Measurements from ENCODE around the gene WIPF1.

The WIPF1 gene

GRCh38 chr2:174623106-174623637 is 25.6 kb upstream of the WIPF1 start:
- H3K4me3 ChIP-seq (ENCODE audit: low read depth, low read length), result no peak overlapping the region

DNA sequence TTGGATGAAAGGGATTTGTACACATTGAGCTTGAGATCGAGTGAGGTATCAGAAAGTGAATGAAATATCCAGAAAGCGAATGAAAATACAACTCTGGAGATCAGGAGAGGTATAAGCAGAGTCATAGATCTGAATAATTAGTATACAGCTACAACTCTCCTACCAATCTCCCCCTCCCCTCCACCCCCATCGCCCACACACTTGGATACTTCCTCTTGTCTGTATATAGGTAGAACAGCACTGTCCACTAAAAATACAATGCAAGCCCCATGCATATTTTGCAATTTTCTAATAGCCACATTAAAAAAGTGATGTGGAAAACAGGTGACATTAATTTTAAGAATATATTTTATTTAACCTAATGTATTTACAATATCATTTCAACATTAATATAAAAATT is 23.7 kb upstream of the WIPF1 start:
- H3K4me3 ChIP-seq (ENCODE audit: low read depth, low read length), result no peak overlapping the region

- H3K4me3 ChIP-seq (ENCODE audit: low read depth, low read length), result no peak overlapping the region
Observed at GRCh38 chr2:174618179-174618578, 20.6 kb upstream of the WIPF1 start.

DNA sequence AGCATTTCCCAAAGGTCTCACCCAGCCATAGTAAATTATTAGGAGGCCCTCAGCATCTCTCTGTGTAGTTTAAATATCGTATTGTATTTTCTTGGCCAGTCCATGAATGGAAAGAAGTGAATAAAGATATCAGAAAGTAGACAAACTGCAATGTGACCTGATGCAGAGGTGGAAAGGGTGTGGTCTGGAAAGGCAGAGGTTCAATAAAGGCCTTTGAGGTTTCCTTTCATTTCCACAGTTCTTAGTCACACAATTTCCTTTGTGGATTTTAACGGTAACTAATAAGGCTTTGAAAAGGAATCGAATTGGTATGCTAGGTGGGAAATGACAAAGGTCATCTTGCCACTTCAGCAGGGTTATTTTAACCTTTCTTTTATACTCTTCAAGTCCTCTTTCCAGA is 20.1 kb upstream of the WIPF1 start:
- no peak overlapping the region for H3K4me3 ChIP-seq (ENCODE audit: low read depth, low read length)

GRCh38 chr2:174617120-174617519 is 19.5 kb upstream of the WIPF1 start:
- no peak overlapping the region for H3K4me3 ChIP-seq (ENCODE audit: low read depth, low read length)

- H3K4me3 ChIP-seq (ENCODE audit: low read depth, low read length), result no peak overlapping the region
Observed at GRCh38 chr2:174615871-174616436, 18.4 kb upstream of the WIPF1 start.

DNA sequence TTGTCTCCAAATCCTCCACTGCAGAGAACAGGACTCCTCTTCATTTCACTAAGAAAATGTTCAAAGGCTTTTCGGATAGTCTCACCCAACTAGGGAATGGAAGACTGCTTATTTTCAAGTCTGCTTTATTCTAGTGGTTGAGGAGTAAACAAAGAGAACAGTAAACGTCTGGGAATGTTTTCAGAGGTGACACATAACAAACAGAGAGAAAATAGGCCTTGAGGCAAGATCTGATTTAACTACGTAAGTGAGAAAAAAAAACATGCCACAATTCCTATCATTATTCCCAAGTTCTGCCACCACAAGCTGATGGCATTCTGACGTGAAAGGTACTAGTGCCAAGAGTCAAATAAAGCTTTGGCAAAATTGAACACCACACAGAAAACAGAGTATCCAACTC is 16.7 kb upstream of the WIPF1 start:
- H3K4me3 ChIP-seq (ENCODE audit: low read depth, low read length), result no peak overlapping the region

DNA sequence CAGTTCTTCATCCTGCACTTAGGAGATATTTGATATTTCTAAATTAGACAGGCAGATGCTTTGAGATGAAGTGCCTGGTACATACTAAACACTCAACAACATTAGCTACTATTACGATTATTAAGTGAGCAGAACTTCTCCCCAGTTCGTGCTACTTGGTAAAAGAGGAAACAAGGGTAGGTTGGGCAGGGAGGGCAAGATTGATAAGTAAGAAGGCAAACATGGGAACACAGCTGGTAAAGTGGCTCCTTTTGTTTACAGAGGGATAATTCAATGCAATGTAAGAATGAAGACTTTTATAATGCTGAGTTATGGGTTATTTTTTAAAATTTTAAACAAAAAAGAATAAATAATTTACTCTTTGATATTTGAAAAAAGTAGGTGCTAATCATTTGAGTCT is 15.9 kb upstream of the WIPF1 start:
- H3K4me3 ChIP-seq (ENCODE audit: low read depth, low read length), result no peak overlapping the region

DNA sequence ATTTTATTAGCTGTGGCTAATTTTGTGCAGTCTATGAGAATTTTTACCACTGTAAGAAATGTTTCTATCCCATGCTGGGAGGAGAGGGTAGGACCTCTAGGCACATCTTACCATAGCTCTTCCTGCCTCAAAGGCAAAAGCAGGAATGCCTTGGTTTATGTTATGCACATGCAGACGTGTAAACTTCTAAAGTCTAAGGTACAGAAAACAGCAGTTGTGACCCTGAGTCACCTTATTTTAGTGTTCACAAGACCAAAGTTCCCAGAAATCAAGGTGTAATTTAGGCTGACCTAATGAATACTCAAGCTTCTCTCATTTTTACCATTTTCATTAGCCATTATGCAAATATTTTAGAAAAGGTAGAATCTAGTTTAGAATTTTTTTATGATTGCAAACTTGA is 15.4 kb upstream of the WIPF1 start:
- H3K4me3 ChIP-seq (ENCODE audit: low read depth, low read length), result no peak overlapping the region

GRCh38 chr2:174611854-174612253 is 14.2 kb upstream of the WIPF1 start:
- H3K4me3 ChIP-seq (ENCODE audit: low read depth, low read length), result no peak overlapping the region

- H3K4me3 ChIP-seq (ENCODE audit: low read depth, low read length), result no peak overlapping the region
Observed at GRCh38 chr2:174611006-174611405, 13.4 kb upstream of the WIPF1 start.

DNA sequence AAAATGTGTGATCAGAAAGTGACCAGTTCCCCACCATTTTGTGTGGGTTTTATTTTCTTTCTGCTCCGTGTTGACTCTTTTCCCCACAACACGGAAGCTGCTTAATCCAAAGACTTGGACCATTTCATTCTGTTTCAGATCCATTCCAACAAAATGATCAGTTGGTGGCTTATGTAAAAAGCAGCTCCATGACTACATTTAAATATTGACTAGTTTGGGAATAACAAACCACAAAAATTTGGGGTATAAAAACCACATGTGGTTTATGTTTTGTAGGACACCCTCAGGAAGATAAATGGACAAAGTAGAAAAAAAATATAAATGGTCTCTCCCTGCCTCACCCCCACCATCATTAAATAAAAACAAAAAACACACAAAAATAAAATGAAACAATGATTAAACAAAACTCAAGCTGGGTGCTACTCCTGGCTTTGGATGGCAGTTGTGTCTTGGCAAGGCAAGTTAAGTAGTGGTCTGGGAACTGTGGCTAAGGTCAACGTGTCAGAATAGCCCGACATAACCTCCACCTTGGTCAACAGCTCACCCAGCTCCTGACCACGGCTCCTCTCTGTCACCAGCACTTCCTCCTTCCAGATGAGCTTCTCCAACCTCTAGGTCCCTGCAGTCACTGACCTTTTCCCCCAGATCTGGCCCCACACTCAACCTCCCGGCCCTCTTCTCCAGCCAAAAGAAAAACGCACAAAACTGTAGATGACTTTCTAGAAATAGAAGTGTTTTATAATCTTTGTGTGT is 12.8 kb upstream of the WIPF1 start:
- no peak overlapping the region for H3K4me3 ChIP-seq (ENCODE audit: low read depth, low read length)

DNA sequence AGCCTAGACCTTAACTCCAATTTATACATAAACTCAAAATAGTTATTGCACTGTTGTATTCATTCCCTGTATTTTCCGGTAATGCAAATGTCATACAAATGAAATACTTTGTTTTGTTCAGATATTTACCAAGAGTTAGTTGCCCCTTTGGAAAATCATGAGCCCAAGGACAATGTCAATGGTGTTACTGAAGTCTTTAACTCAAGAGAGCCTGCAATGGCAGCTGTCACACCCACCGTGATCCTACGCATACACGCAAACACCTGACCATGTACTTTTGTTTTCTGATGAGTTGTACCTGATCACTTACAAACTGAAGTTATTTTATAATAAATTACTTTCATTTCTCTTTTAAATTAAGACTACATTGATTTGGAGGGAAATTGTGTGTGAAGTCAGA is 11.7 kb upstream of the WIPF1 start:
- H3K4me3 ChIP-seq (ENCODE audit: low read depth, low read length), result no peak overlapping the region

DNA sequence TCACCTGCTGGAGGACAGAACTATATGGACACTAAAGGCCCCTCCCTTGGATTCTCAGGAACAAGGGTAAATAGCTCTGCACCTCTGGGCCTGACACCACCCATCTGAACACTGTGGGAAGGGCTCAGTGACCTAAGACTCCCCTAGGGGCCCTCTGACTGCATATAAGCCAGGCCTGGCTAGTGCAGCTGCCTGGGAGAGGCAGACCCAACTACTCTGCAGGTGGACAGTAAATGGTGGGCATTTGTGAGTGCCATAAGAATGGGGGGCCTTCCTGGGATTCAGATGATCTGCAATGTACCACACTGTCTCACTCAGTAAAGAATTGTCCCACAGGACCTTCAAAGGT is 11.2 kb upstream of the WIPF1 start:
- H3K4me3 ChIP-seq (ENCODE audit: low read depth, low read length), result no peak overlapping the region

- no peak overlapping the region for H3K4me3 ChIP-seq (ENCODE audit: low read depth, low read length)
Observed at GRCh38 chr2:174607989-174608865, 10.6 kb upstream of the WIPF1 start.

DNA sequence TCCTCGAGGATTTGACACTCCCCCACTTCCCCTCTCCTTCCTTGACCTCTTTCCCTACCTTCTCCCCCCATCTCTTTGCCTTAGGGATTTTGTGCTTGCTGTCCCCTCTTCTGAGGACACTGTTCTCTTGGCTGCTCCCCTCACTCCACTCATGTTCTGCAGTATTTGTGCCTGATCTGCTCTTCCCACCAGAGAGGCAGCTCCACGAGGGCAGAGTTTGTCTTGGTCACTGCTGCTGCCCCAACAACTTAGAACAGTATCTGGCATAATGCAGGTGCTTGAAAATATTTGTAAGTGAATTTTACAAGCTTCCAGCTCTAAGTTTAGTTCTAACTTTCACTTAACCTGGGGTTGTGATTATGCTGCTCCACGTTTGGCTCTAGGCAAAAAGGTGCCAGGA is 10.0 kb upstream of the WIPF1 start:
- H3K4me3 ChIP-seq (ENCODE audit: low read depth, low read length), result no peak overlapping the region

GRCh38 chr2:174606336-174606735 is 8.7 kb upstream of the WIPF1 start:
- H3K4me3 ChIP-seq (ENCODE audit: low read depth, low read length), result no peak overlapping the region

DNA sequence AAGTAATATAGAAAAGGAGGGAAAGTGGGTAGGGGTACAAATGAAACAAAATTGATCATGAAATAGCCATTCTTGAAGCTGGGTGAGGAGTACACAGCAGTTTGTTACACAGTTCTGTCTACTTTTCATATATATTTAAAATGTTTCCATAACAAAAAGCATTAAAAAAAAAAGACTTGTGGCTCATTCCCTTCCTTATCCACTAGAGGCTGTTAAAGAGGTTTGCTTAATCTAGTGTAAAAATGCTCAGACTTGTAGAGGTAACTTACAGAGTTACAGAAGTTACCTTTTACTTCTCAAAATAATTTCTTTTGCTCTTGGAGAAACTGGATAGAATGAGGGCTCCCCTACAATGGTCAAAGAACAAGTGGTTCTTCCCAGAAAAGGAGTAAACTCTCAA is 8.1 kb upstream of the WIPF1 start:
- no peak overlapping the region for H3K4me3 ChIP-seq (ENCODE audit: low read depth, low read length)

DNA sequence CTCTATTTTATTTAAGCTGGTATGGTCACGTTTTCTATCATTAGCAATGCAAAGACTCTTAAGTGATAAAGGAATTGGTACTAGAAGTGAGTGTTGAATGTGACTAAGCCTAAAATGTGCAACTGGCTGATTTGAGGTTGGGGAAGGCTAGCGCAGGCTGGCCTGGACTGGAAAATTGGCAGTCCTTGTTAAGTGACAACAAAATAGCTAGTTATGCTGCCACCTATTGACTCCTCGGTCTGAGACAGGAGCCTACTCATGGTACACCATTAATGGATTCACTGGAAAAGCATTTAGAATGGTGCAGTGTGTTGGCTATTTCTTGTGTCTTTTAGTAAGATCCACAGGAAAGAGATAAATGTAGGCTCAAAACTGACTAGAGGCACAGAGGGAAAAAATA is 5.7 kb upstream of the WIPF1 start:
- no peak overlapping the region for H3K4me3 ChIP-seq (ENCODE audit: low read depth, low read length)

- H3K4me3 ChIP-seq (ENCODE audit: low read depth, low read length), result no peak overlapping the region
Observed at GRCh38 chr2:174602745-174603144, 5.1 kb upstream of the WIPF1 start.

DNA sequence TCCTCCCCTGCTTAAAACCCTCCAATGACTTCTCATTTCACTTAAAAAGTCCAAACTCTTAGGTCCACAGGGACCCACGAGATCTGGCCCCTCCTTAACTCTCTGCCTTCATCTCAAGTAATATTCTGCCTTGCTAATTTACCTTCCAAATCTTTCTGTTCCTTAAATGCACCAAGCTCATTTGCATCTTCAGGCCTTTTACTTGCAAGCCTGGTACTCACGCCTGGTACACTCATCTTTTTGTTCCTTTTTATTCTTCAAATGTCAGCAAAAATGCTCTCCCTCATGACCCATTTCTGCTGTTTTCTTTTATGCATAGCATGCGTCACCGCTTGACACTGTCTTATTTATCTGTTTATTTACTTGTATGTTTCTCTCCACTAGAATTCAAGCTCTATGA is 2.7 kb upstream of the WIPF1 start:
- no peak overlapping the region for H3K4me3 ChIP-seq (ENCODE audit: low read depth, low read length)

Measured in iPS-11a (cell line).